GM12875 (cell line): Measurements from ENCODE around the gene YOD1.

Experiments
- H3K4me3 ChIP-seq: one replicate; pipeline ENCODE4 v1.5.1; 2011; ENCODE audit warnings: low read depth, low read length, control low read depth
- CTCF ChIP-seq: IDR thresholded peaks from 2 replicates; pipeline ENCODE4 v1.5.1; 2011; ENCODE audit warnings: low read depth, mild to moderate bottlenecking, control low read depth, inconsistent platforms, low read length, moderate library complexity, borderline replicate concordance; ENCODE audit not compliant: insufficient read depth

The YOD1 gene

GRCh38 chr1:207031016-207031415 lies 20.0 kb downstream of the YOD1 start:
- no peak overlapping the region for H3K4me3 ChIP-seq
- no peak for TF ChIP-seq CTCF

GRCh38 chr1:207030522-207031009 lies 20.4 kb downstream of the YOD1 start:
- no peak for TF ChIP-seq CTCF
- no peak overlapping the region for H3K4me3 ChIP-seq

GRCh38 chr1:207029701-207030521 lies 21.1 kb downstream of the YOD1 start:
- TF ChIP-seq CTCF = no peak
- H3K4me3 ChIP-seq = no peak overlapping the region

- no peak for TF ChIP-seq CTCF
- no peak overlapping the region for H3K4me3 ChIP-seq
Measured at GRCh38 chr1:207028884-207029650, 21.9 kb downstream of the YOD1 start.

- TF ChIP-seq CTCF = no peak
- no peak overlapping the region for H3K4me3 ChIP-seq
Measured at GRCh38 chr1:207027921-207028320, 23.1 kb downstream of the YOD1 start.

GRCh38 chr1:207027206-207027777 lies 23.7 kb downstream of the YOD1 start:
- no peak overlapping the region for H3K4me3 ChIP-seq
- TF ChIP-seq CTCF = no peak
